ENCODE results near the gene UBE4A. TPM values are rescaled to one million over a fixed set of nuclear protein-coding genes. Genes with fewer than 3 reads are reported as not detected.

Gene UBE4A
- total RNA-seq, 1 donor = 58.3 TPM

GRCh38 chr11:118322721-118323120 is 36.7 kb upstream of the UBE4A start:
- TF ChIP-seq CTCF (IDR thresholded peaks at IDR 0.05; ENCODE audit: insufficient read depth, low read depth, low read length) = no peak

GRCh38 chr11:118325283-118325682 is 34.1 kb upstream of the UBE4A start:
- DNase-seq (ENCODE audit: low read depth) = no peak
- H3K4me3 ChIP-seq (ENCODE audit: low read depth, low read length) = no peak overlapping the region
- TF ChIP-seq CTCF (IDR thresholded peaks at IDR 0.05; ENCODE audit: insufficient read depth, low read depth, low read length) = no peak

More at GRCh38 chr11:118322721-118323120, 36.7 kb upstream of the UBE4A start:
- DNase-seq (ENCODE audit: low read depth) = no peak
- H3K4me3 ChIP-seq (ENCODE audit: low read depth, low read length) = no peak overlapping the region

GRCh38 chr11:118328745-118329144 is 30.7 kb upstream of the UBE4A start:
- no peak overlapping the region for H3K4me3 ChIP-seq (ENCODE audit: low read depth, low read length)
- no peak for TF ChIP-seq CTCF (IDR thresholded peaks at IDR 0.05; ENCODE audit: insufficient read depth, low read depth, low read length)
- DNase-seq (ENCODE audit: low read depth) = no peak

GRCh38 chr11:118334745-118335144 is 24.7 kb upstream of the UBE4A start:
- H3K4me3 ChIP-seq (ENCODE audit: low read depth, low read length) = no peak overlapping the region
- no peak for TF ChIP-seq CTCF (IDR thresholded peaks at IDR 0.05; ENCODE audit: insufficient read depth, low read depth, low read length)
- DNase-seq (ENCODE audit: low read depth) = no peak

GRCh38 chr11:118338637-118339061 is 20.8 kb upstream of the UBE4A start:
- H3K4me3 ChIP-seq (ENCODE audit: low read depth, low read length) = no peak overlapping the region
- no peak for TF ChIP-seq CTCF (IDR thresholded peaks at IDR 0.05; ENCODE audit: insufficient read depth, low read depth, low read length)
- DNase-seq (ENCODE audit: low read depth) = peak; percentile 14

GRCh38 chr11:118339281-118339961 is 20.0 kb upstream of the UBE4A start:
- H3K4me3 ChIP-seq (ENCODE audit: low read depth, low read length) = no peak overlapping the region
- DNase-seq (ENCODE audit: low read depth) = no peak

More at GRCh38 chr11:118339281-118339961, 20.0 kb upstream of the UBE4A start:
- no peak for TF ChIP-seq CTCF (IDR thresholded peaks at IDR 0.05; ENCODE audit: insufficient read depth, low read depth, low read length)
